ENCODE data around the gene PCP4.
"Not testable (repeated sequence)": the region's sequence is repeated elsewhere in the genome, so short reads cannot be mapped to it uniquely, and the experiment has no call there.

- not testable (repeated sequence) for TF ChIP-seq UBTF (IDR thresholded peaks at IDR 0.05; ENCODE audit: borderline replicate concordance in 1 of 2, low read depth in 2 of 2, low read length in 2 of 2); SRSF9 (IDR thresholded peaks at IDR 0.05; ENCODE audit: borderline replicate concordance, low read depth, low read length); CEBPB (tag; IDR thresholded peaks at IDR 0.05); TARDBP (IDR thresholded peaks at IDR 0.05); ZNF76 (CRISPR knock-in tag; IDR thresholded peaks at IDR 0.05; ENCODE audit: borderline replicate concordance); KDM1A (IDR thresholded peaks at IDR 0.05); FOXJ3 (CRISPR knock-in tag; IDR thresholded peaks at IDR 0.05); ZNF12 (CRISPR knock-in tag; IDR thresholded peaks at IDR 0.05); CTCF (IDR thresholded peaks at IDR 0.05 in 2 of 3, conservative IDR thresholded peaks at IDR 0.05 in 1 of 3; ENCODE audit: insufficient read depth in 2 of 3, low read depth in 1 of 3, low read length in 3 of 3); GTF2F1 (IDR thresholded peaks at IDR 0.05; ENCODE audit: low read depth, low read length)
- TF ChIP-seq, protein P1, sequence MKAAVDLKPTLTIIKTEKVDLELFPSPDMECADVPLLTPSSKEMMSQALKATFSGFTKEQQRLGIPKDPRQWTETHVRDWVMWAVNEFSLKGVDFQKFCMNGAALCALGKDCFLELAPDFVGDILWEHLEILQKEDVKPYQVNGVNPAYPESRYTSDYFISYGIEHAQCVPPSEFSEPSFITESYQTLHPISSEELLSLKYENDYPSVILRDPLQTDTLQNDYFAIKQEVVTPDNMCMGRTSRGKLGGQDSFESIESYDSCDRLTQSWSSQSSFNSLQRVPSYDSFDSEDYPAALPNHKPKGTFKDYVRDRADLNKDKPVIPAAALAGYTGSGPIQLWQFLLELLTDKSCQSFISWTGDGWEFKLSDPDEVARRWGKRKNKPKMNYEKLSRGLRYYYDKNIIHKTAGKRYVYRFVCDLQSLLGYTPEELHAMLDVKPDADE (conservative IDR thresholded peaks at IDR 0.05; ENCODE audit: control insufficient read depth, low read depth, low read length) = not testable (repeated sequence)
Observed at GRCh38 chr21:39891863-39892262, 24.6 kb downstream of the PCP4 start.

All from K562 (cell line).